Measurements from ENCODE around the gene MAGI3.
A peak's percentile ranks its signal among the peaks of the same experiment; 100 is the strongest.

The MAGI3 gene

GRCh38 chr1:113676524-113676923 lies 286.2 kb downstream of the MAGI3 start:
- TF ChIP-seq CTCF (IDR thresholded peaks at IDR 0.05; ENCODE audit: insufficient read depth, missing control alignments): no peak
- FAIRE-seq (no peak), DNase-seq (ENCODE audit: insufficient read length, low spot score) (no peak)

GRCh38 chr1:113677250-113678158 lies 287.2 kb downstream of the MAGI3 start:
- FAIRE-seq (no peak), DNase-seq (ENCODE audit: insufficient read length, low spot score) (peak; percentile 38)
- peak; percentile 69 for TF ChIP-seq CTCF (IDR thresholded peaks at IDR 0.05; ENCODE audit: insufficient read depth, missing control alignments)

- no peak for TF ChIP-seq CTCF (IDR thresholded peaks at IDR 0.05; ENCODE audit: insufficient read depth, missing control alignments)
- DNase-seq (ENCODE audit: insufficient read length, low spot score): no peak
- FAIRE-seq: no peak
Measured at GRCh38 chr1:113678159-113678469, 287.8 kb downstream of the MAGI3 start.

- TF ChIP-seq CTCF (IDR thresholded peaks at IDR 0.05; ENCODE audit: insufficient read depth, missing control alignments): no peak
- FAIRE-seq: no peak
- DNase-seq (ENCODE audit: insufficient read length, low spot score): no peak
Measured at GRCh38 chr1:113681596-113682337, 291.5 kb downstream of the MAGI3 start.

GRCh38 chr1:113683384-113684152 lies 293.3 kb downstream of the MAGI3 start:
- no peak for FAIRE-seq
- no peak for DNase-seq (ENCODE audit: insufficient read length, low spot score)
- TF ChIP-seq CTCF (IDR thresholded peaks at IDR 0.05; ENCODE audit: insufficient read depth, missing control alignments): no peak

- no peak for TF ChIP-seq CTCF (IDR thresholded peaks at IDR 0.05; ENCODE audit: insufficient read depth, missing control alignments)
- DNase-seq (ENCODE audit: insufficient read length, low spot score) (no peak), FAIRE-seq (no peak)
Measured at GRCh38 chr1:113684153-113684541, 293.8 kb downstream of the MAGI3 start.

Measured in D721Med (cell line).